Large intestine (tissue), 3 donors: Measurements from ENCODE around the gene CCDC18. TPM values are rescaled to one million over a fixed set of nuclear protein-coding genes. Genes with fewer than 3 reads are reported as not detected.
"Not testable (repeated sequence)": the region's sequence is repeated elsewhere in the genome, so short reads cannot be mapped to it uniquely, and the experiment has no call there.

Source experiments
- DNase-seq, 2 donors: peaks; one replicate each; pipeline versions ENCODE4 v3.0.0 to v3.0.0-alpha.2; 2013
- H3K27ac ChIP-seq: one replicate; pipeline ENCODE4 v1.5.1; 2013; ENCODE audit warnings: low read length
- H3K27me3 ChIP-seq: 2 replicates; pipeline ENCODE4 v1.6.1; 2013; ENCODE audit warnings: low read length; ENCODE audit not compliant: control insufficient read depth, insufficient read depth
- H3K36me3 ChIP-seq: 2 replicates; pipeline ENCODE4 v1.6.1; 2013; ENCODE audit warnings: low read length; ENCODE audit not compliant: control insufficient read depth, insufficient read depth
- H3K4me1 ChIP-seq: one replicate; pipeline ENCODE4 v1.6.1; 2013; ENCODE audit warnings: low read length; ENCODE audit not compliant: control insufficient read depth, insufficient read depth
- H3K4me3 ChIP-seq: one replicate; pipeline ENCODE4 v1.5.1; 2013; ENCODE audit warnings: low read length
- H3K9me3 ChIP-seq: one replicate; pipeline ENCODE4 v1.6.1; 2013; ENCODE audit warnings: mild to moderate bottlenecking, low read depth, low read length, moderate library complexity; ENCODE audit not compliant: control insufficient read depth
- WGBS: methylation state at CpG from one replicate; pipeline ENCODE4 v1.1.5; 2013; ENCODE audit warnings: low lambda C conversion rate; ENCODE audit not compliant: insufficient coverage; 5-methylcytosine and 5-hydroxymethylcytosine counted together
- polyA plus RNA-seq: library from polyadenylated mRNA; unstranded; fragments of 120-200 nt; gene quantifications from one replicate; pipeline ENCODE4 v1.2.1, GENCODE V29; 2013

Gene CCDC18
- polyA plus RNA-seq, 1 donor = 6.4 TPM

DNA sequence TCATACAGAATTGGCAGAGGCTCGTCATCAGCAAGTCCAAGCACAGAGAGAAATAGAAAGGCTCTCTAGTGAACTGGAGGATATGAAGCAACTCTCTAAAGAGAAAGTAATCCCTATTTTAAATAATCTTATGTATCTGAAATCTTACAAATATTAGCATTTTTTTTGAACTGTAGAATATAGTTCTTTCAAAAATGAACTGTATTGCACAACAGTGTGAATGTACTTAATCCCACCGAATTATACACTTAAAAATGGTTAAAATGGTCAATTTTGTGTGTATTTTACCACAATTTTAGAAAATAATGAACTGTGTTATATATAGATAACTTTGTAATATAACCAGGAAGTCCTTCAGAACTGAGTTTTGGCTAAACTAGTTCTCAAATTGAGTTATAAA lies 75.9 kb downstream of the CCDC18 start:
- WGBS = 100% methylated on average over 2 of the region's 2 CpGs

DNA sequence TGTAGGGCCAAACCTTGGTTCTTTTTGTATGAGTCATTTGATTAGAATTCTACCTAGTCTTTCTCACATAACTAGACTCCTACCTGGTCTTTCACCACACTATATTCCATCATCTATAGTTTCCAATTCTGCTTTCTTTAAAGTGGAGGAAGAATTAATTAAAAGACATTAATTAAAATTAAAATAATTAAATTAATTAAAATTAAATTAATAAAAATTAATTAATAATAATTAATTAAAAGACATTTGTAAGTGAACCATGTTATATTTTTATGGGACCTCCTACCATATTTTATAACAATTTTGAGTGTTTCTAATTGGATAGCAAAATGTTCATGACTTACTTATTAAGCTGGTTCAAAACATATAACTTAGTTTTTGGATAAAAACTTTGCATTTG lies 77.4 kb downstream of the CCDC18 start:
- Histone ChIP-seq H3K4me3 (no peak overlapping the region), H3K27ac (no peak overlapping the region), H3K36me3 (peaks cover 12% of the 10 kb centered on the region), H3K27me3 (no peaks in the 10 kb centered on the region), H3K4me1 (no peaks in the 10 kb centered on the region), H3K9me3 (peaks cover 12% of the 10 kb centered on the region)
- DNase-seq = no peak

More for the DNA sequence above, 75.9 kb downstream of the CCDC18 start:
- H3K27me3 ChIP-seq = no peaks in the 10 kb centered on the region
- no peak for DNase-seq
- no peak overlapping the region for H3K27ac ChIP-seq
- H3K9me3 ChIP-seq = peaks cover 5% of the 10 kb centered on the region
- peaks cover 2% of the 10 kb centered on the region for H3K36me3 ChIP-seq
- H3K4me1 ChIP-seq = no peaks in the 10 kb centered on the region
- no peak overlapping the region for H3K4me3 ChIP-seq

DNA sequence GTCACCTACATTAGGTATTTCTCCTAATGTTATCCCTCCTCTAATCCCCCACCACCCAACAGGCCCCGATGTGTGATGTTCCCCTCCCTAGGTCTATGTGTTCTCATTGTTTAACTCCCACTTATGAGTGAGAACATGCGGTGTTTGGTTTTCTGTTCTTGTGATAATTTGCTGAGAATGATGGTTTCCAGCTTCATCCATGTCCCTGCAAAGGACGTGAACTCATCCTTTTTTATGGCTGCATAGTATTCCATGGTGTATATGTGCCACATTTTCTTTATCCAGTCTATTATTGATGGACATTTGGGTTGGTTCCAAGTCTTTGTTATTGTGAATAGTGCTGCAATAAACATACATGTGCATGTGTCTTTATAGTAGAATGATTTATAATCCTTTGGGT lies 80.2 kb downstream of the CCDC18 start:
- H3K4me3 ChIP-seq, DNase-seq, H3K27me3 ChIP-seq, H3K27ac ChIP-seq, H3K4me1 ChIP-seq: not testable (repeated sequence)
- Histone ChIP-seq H3K36me3 (peaks cover 12% of the 10 kb centered on the region), H3K9me3 (peaks cover 13% of the 10 kb centered on the region)
- no CpG with 5 or more reads among the region's 3 CpGs for WGBS

DNA sequence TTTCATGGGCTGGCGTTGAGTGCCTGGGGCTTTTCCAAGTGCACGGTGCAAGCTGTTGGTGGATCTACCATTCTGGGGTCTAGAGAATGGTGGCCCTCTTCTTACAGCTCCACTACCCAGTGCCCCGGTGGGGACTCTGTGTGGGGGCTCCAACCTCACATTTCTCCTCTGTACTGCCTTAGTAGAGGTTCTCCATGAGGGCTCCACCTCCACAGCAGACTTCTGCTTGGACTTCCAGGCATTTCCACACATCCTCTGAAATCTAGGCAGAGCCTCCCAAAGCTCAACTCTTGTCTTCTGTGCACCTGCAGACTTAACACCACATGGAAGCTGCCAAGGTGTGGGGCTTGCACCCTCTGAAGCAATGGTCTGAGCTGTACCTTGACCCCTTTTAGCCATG lies 82.1 kb downstream of the CCDC18 start:
- no CpG with 5 or more reads among the region's 3 CpGs for WGBS
- Histone ChIP-seq H3K4me1 (no peaks in the 10 kb centered on the region), H3K4me3 (no peak overlapping the region), H3K27ac (no peak overlapping the region), H3K9me3 (peaks cover 13% of the 10 kb centered on the region), H3K36me3 (peaks cover 12% of the 10 kb centered on the region), H3K27me3 (no peaks in the 10 kb centered on the region)
- DNase-seq = peak in 1 of 2 donors; percentile 4

DNA sequence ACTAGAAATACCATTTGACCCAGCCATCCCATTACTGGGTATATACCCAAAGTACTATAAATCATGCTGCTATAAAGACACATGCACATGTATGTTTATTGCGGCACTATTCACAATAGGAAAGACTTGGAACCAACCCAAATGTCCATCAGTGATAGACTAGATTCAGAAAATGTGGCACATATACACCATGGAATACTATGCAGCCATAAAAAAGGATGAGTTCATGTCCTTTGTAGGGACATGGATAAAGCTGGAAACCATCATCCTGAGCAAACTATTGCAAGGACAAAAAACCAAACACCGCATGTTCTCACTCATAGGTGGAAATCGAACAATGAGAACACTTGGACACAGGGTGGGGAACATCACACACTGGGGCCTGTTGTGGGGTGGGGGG lies 88.4 kb downstream of the CCDC18 start:
- not testable (repeated sequence) for H3K9me3 ChIP-seq, H3K27me3 ChIP-seq, H3K4me1 ChIP-seq, DNase-seq, H3K36me3 ChIP-seq, H3K4me3 ChIP-seq, H3K27ac ChIP-seq
- no CpG with 5 or more reads among the region's 3 CpGs for WGBS

DNA sequence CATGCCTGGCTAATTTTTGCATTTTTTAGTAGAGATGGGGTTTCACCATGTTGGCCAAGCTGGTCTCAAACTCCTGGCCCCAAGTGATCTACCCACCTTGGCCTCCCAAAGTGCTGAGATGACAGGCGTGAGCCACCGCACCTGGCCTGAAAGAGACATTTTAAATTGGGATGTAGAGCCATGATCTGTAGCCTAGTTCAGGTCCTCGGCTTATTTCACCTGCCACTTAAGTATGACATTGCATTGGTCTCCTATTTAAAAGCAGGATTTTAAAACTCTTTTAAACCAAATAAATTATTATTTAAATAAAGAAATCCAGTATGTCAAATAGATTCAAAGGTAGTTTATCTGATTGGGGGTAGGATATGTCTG lies 94.7 kb downstream of the CCDC18 start:
- H3K4me1 ChIP-seq = peaks cover 23% of the 10 kb centered on the region
- not testable (repeated sequence) for H3K4me3 ChIP-seq, H3K36me3 ChIP-seq, DNase-seq, H3K9me3 ChIP-seq, H3K27me3 ChIP-seq
- WGBS = no CpG with 5 or more reads among the region's 3 CpGs
- peak overlapping the region; percentile 96 for H3K27ac ChIP-seq

DNA sequence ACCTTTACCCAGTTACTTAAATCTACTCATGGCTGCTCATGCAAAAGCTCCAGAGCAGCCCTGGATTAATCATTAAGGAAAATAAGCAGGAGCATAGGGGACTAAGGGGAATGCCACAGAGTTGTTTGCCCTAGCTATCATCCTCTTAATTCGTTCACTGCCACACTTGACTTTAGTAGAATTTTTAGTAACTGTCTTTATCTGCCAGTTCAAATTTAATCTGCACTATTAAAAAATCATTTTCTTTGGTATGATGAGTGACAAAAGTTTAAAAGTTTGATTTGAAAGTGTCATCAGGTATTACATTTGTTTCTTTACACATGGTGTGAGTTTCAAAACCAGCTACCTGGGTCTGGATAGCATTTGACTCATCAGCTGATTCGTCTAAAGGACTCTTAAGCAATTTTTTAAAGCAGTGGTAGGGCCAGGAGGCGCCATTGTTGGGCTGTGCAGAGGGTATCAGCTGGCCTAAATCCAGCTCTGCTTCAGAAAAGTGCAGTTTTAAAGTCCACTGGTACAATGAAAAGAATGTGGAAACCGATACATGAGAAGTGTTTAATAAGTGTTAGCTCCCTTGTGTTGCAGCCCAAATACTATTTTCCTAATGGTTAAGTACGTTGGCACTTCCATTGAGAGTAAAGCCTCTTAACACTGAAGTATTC lies 95.2 kb downstream of the CCDC18 start:
- peak overlapping the region; percentile 96 for H3K27ac ChIP-seq
- peak; percentile 63 to 83 for DNase-seq
- WGBS = no CpG with 5 or more reads among the region's 5 CpGs

DNA sequence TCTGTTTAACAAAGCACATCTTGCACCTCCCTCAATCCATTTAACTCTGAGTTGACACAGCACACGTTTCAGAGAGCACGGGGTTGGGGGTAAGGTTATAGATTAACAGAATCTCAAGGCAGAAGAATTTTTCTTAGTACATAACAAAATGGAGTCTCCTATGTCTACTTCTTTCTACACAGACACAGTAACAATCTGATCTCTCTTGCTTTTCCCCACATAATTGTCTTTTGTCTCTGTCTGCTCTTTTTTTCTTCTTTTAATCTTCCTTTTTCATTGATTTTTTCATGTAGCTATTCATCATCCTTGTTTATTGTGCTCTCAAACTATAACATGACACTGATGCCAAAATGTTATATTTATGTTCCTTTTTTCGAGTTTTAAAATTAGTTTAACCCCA lies 97.0 kb downstream of the CCDC18 start:
- H3K9me3 ChIP-seq, H3K4me3 ChIP-seq, H3K27me3 ChIP-seq, DNase-seq, H3K36me3 ChIP-seq: not testable (repeated sequence)
- Histone ChIP-seq H3K27ac (peak overlapping the region; percentile 74), H3K4me1 (peaks cover 23% of the 10 kb centered on the region)
- 11% methylated on average over 1 of the region's 3 CpGs for WGBS

More for the DNA sequence above, 95.2 kb downstream of the CCDC18 start:
- no peaks in the 10 kb centered on the region for H3K36me3 ChIP-seq
- H3K27me3 ChIP-seq = no peaks in the 10 kb centered on the region
- peaks cover 7% of the 10 kb centered on the region for H3K9me3 ChIP-seq
- no peak overlapping the region for H3K4me3 ChIP-seq
- H3K4me1 ChIP-seq = peaks cover 23% of the 10 kb centered on the region

DNA sequence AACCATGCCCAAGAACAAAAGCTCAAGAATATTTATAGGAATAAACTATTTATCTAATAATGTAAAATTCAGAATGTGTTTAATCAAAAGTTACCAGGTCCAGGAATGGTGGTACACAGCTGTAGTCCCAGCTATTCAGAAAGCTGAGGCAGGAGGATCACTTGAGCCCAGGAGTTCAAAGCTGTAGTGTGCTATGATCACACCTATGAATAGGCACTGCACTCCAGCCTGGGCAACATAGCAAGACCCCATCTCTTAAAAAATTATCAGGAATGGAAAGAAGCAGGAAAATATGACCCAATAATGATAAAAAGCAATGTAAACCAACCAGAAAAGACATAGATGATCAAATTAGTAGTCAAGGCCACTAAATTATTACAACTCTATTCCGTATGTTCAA lies 103.0 kb downstream of the CCDC18 start:
- no peak for DNase-seq
- Histone ChIP-seq H3K36me3 (no peaks in the 10 kb centered on the region), H3K27me3 (no peaks in the 10 kb centered on the region), H3K4me1 (no peaks in the 10 kb centered on the region), H3K4me3 (no peak overlapping the region), H3K9me3 (peaks cover 7% of the 10 kb centered on the region), H3K27ac (no peak overlapping the region)
- 100% methylated on average over 1 of the region's 1 CpG for WGBS

DNA sequence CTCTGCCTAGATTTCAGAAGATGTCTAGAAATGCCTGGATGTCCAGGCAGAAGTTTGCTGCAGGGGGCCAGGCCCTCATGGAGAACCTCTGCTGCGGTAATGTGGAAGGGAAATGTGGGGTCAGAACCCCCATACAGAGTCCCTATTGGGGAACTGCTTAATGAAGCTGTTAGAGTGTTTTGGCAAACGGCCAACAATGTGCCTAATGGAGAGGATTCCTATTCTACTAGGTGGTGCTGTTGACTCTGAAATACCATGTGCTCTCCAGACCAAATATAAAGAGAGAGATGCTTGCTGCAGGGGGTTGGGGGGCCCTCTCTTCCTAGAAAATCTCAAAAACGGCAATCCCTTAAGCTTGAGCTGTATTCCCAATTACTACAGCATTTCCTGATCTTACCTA lies 108.0 kb downstream of the CCDC18 start:
- no CpG with 5 or more reads among the region's 3 CpGs for WGBS

DNA sequence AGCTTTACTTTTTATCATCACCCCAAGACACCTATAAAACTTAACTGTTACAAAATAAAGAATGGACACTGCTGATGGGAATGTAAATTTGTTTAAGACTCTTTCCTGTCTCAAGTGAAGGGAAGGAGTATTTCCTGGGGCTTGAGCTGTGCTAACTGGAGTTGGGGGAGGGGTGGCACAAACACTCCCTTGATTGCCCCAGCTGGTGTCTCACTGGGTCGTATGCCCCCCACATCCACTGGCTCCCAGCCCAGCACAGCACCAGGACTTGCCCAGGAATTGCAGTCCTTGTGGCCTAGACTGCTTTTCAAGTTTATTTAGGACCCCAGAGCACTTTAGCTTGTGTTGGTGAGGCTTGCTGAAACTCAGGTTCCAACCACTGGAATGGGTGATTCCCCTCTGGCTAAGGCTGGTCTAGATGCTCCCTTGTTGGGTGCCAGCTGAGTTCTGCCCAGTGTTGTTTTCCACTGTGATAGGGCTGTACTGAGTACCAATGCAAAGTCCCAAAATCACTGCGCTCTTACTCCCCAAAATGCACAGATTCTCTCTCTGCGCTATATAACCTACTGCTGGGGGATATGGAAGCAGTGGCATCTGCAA lies 116.1 kb downstream of the CCDC18 start:
- DNase-seq = no peak
- no peaks in the 10 kb centered on the region for H3K4me1 ChIP-seq
- H3K9me3 ChIP-seq = no peaks in the 10 kb centered on the region
- H3K4me3 ChIP-seq = no peak overlapping the region
- no peak overlapping the region for H3K27ac ChIP-seq
- no CpG with 5 or more reads among the region's 3 CpGs for WGBS
- no peaks in the 10 kb centered on the region for H3K27me3 ChIP-seq
- H3K36me3 ChIP-seq = no peaks in the 10 kb centered on the region

More for the DNA sequence above, 108.0 kb downstream of the CCDC18 start:
- H3K27me3 ChIP-seq = no peaks in the 10 kb centered on the region
- no peaks in the 10 kb centered on the region for H3K4me1 ChIP-seq
- H3K27ac ChIP-seq = no peak overlapping the region
- no peak for DNase-seq
- H3K9me3 ChIP-seq = no peaks in the 10 kb centered on the region
- peaks cover 14% of the 10 kb centered on the region for H3K36me3 ChIP-seq
- H3K4me3 ChIP-seq = no peak overlapping the region
